Measurements from ENCODE around the gene YTHDC2.

The YTHDC2 gene
- long read RNA-seq, partial matches to known transcripts: 22 of 24 reads
- long read RNA-seq, other reads (novel, unspliced or antisense): 2 of 24 reads

GRCh38 chr5:113513384-113514288 lies at the start of gene YTHDC2:
Gene YTHDC2 (plus strand): TSS chr5:113513694. CDS start chr5:113513896, 202 bp downstream.
- H3K4me3 ChIP-seq (replicated peaks; ENCODE audit: insufficient read depth, low read length): peak within 1 kb of the TSS; percentile 68
- H3K27me3 ChIP-seq (ENCODE audit: insufficient read depth, poor library complexity, severe bottlenecking): no peaks in the 10 kb centered on the region
- peak; percentile 39 to 71 for DNase-seq (ENCODE audit: low read depth in 1 of 2, low spot score in 1 of 2)
- peak within 1 kb of the TSS; percentile 62 for H3K27ac ChIP-seq (replicated peaks)
- TF ChIP-seq SPI1 (IDR thresholded peaks at IDR 0.05; ENCODE audit: borderline replicate concordance, low read depth) (no peak), POLR2AphosphoS5 (IDR thresholded peaks at IDR 0.05; ENCODE audit: low read depth) (peak; percentile 56; the same call in 1 of the 2 replicates), GABPA (IDR thresholded peaks at IDR 0.05; ENCODE audit: low read depth) (no peak)

DNA sequence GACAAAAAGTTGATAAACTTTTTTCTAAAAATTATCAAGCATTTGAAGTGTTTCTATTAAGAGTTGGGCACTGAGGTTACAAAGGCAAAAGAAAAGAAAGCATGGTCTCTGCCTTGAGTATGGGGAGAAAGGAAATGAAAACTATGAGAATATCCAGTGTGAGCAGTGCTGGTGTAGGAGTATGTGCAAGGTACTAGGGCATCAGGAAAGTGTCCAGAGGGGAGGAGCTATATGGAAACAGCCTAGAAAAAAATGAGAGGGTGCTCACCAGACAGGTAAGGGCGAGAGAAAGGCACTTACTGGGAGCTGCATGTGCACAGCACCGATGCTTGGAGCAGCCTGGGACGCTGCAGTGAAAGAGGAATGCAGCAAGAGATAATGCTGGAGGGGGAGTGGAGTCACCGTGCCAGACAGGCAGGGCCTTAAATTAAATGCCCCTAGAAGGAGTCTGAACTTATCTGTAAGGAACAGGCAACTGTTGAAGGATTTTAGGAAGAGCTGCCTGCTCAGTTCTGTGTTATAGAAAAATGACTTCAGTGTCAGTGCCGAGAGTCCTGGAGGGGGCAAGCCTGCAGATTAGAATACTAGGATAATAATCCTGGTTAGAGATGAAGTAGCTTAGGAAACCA lies 39.3 kb upstream of the YTHDC2 start:
- DNase-seq (ENCODE audit: low read depth in 1 of 2, low spot score in 1 of 2): no peak
- TF ChIP-seq POLR2AphosphoS5 (IDR thresholded peaks at IDR 0.05; ENCODE audit: low read depth): no peak
- no peak for TF ChIP-seq GABPA (IDR thresholded peaks at IDR 0.05; ENCODE audit: low read depth)
- TF ChIP-seq SPI1 (IDR thresholded peaks at IDR 0.05; ENCODE audit: borderline replicate concordance, low read depth): no peak
- TF ChIP-seq CTCF (IDR thresholded peaks at IDR 0.05; ENCODE audit: insufficient read depth, low read length): no peak
- TF ChIP-seq, protein P1, sequence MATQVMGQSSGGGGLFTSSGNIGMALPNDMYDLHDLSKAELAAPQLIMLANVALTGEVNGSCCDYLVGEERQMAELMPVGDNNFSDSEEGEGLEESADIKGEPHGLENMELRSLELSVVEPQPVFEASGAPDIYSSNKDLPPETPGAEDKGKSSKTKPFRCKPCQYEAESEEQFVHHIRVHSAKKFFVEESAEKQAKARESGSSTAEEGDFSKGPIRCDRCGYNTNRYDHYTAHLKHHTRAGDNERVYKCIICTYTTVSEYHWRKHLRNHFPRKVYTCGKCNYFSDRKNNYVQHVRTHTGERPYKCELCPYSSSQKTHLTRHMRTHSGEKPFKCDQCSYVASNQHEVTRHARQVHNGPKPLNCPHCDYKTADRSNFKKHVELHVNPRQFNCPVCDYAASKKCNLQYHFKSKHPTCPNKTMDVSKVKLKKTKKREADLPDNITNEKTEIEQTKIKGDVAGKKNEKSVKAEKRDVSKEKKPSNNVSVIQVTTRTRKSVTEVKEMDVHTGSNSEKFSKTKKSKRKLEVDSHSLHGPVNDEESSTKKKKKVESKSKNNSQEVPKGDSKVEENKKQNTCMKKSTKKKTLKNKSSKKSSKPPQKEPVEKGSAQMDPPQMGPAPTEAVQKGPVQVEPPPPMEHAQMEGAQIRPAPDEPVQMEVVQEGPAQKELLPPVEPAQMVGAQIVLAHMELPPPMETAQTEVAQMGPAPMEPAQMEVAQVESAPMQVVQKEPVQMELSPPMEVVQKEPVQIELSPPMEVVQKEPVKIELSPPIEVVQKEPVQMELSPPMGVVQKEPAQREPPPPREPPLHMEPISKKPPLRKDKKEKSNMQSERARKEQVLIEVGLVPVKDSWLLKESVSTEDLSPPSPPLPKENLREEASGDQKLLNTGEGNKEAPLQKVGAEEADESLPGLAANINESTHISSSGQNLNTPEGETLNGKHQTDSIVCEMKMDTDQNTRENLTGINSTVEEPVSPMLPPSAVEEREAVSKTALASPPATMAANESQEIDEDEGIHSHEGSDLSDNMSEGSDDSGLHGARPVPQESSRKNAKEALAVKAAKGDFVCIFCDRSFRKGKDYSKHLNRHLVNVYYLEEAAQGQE (IDR thresholded peaks at IDR 0.05; ENCODE audit: insufficient replicate concordance, low read depth): no peak
- Histone ChIP-seq H3K4me3 (replicated peaks; ENCODE audit: insufficient read depth, low read length) (no peak overlapping the region), H3K27me3 (ENCODE audit: insufficient read depth, poor library complexity, severe bottlenecking) (no peaks in the 10 kb centered on the region), H3K27ac (replicated peaks) (no peak overlapping the region)

DNA sequence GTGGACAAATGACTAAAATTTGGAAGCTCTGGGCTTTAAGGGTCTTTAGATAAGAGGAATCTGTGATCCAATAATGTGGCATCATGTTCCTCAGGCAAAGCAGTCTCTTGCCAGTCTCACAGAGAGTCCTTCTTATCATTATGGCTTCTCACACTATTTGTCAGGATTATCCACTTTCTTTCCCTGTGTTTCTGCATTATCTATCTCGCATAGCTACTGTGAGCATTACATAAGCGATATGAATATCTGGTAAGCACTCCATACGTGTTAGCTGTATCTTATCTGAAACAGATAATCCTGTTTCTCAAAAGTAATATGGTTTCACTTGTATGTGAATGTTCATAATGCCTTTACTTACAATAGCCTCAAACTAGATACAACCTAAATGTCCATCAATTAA lies 34.8 kb upstream of the YTHDC2 start:
- Histone ChIP-seq H3K27ac (replicated peaks) (no peak overlapping the region), H3K27me3 (ENCODE audit: insufficient read depth, poor library complexity, severe bottlenecking) (no peaks in the 10 kb centered on the region), H3K4me3 (replicated peaks; ENCODE audit: insufficient read depth, low read length) (no peak overlapping the region)
- TF ChIP-seq POLR2AphosphoS5 (IDR thresholded peaks at IDR 0.05; ENCODE audit: low read depth): no peak
- TF ChIP-seq SPI1 (IDR thresholded peaks at IDR 0.05; ENCODE audit: borderline replicate concordance, low read depth): no peak
- TF ChIP-seq GABPA (IDR thresholded peaks at IDR 0.05; ENCODE audit: low read depth): no peak
- TF ChIP-seq CTCF (IDR thresholded peaks at IDR 0.05; ENCODE audit: insufficient read depth, low read length): no peak
- TF ChIP-seq, protein P1 (IDR thresholded peaks at IDR 0.05; ENCODE audit: insufficient replicate concordance, low read depth): no peak
- DNase-seq (ENCODE audit: low read depth in 1 of 2, low spot score in 1 of 2): no peak

DNA sequence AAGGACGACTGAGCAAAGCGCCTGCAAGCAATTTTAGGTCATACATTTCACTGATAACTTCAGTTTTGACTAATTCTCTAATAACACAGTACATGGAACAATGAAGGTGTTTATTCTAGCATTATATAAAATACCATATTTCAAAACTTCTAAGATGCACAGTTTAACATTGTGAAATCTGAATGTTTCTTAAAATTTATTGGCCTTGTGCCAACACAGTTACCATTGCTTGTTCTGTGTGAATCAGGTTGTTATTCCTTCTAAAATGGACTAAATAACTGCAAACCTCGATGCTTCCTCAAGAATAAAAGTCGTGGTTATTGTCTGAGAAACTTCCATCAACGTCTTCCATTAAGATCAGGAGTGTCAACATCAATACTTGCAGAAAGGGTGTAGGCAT lies 33.3 kb upstream of the YTHDC2 start:
- Histone ChIP-seq H3K4me3 (replicated peaks; ENCODE audit: insufficient read depth, low read length) (no peak overlapping the region), H3K27ac (replicated peaks) (no peak overlapping the region), H3K27me3 (ENCODE audit: insufficient read depth, poor library complexity, severe bottlenecking) (no peaks in the 10 kb centered on the region)
- no peak for DNase-seq (ENCODE audit: low read depth in 1 of 2, low spot score in 1 of 2)
- TF ChIP-seq, protein P1 (IDR thresholded peaks at IDR 0.05; ENCODE audit: insufficient replicate concordance, low read depth): no peak
- no peak for TF ChIP-seq CTCF (IDR thresholded peaks at IDR 0.05; ENCODE audit: insufficient read depth, low read length)
- no peak for TF ChIP-seq SPI1 (IDR thresholded peaks at IDR 0.05; ENCODE audit: borderline replicate concordance, low read depth)
- no peak for TF ChIP-seq POLR2AphosphoS5 (IDR thresholded peaks at IDR 0.05; ENCODE audit: low read depth)
- TF ChIP-seq GABPA (IDR thresholded peaks at IDR 0.05; ENCODE audit: low read depth): no peak
